Nephron progenitor cell (in vitro differentiated cells): ENCODE results near the gene ELP1.

ENCODE experiments used
- DNase-seq: peaks from one replicate; pipeline ENCODE4 v3.0.0; 2021
- H3K27ac Mint-ChIP-seq: 2 replicates; pipeline ENCODE4 v1.8.0; 2021; ENCODE audit warnings: mild to moderate bottlenecking, moderate library complexity, mixed read lengths
- H3K27me3 Mint-ChIP-seq: 2 replicates; pipeline ENCODE4 v1.8.0; 2021; ENCODE audit warnings: mild to moderate bottlenecking, low read depth, mixed read lengths; ENCODE audit not compliant: poor library complexity
- H3K36me3 Mint-ChIP-seq: 2 replicates; pipeline ENCODE4 v1.8.0; 2021; ENCODE audit warnings: low read depth, mixed read lengths
- H3K4me1 Mint-ChIP-seq: 2 replicates; pipeline ENCODE4 v1.8.0; 2021; ENCODE audit warnings: mixed read lengths
- H3K4me3 Mint-ChIP-seq: 2 replicates; pipeline ENCODE4 v1.8.0; 2021; ENCODE audit warnings: mild to moderate bottlenecking, moderate library complexity, mixed read lengths
- H3K9me3 Mint-ChIP-seq: 2 replicates; pipeline ENCODE4 v1.8.0; 2021; ENCODE audit warnings: mild to moderate bottlenecking, moderate library complexity, mixed read lengths
- TF ChIP-seq, protein P1 (sequence below): fragments of 200-600 bp; sonication (generic); IDR thresholded peaks from 2 replicates; pipeline ENCODE4 v1.5.0; 2021; ENCODE audit warnings: antibody characterized with exemption

ELP1 gene

GRCh38 chr9:108864446-108864845, 69.5 kb downstream of the ELP1 start:
- H3K27me3 Mint-ChIP-seq, result no peaks in the 10 kb centered on the region
- no peak overlapping the region for H3K27ac Mint-ChIP-seq
- peaks cover 23% of the 10 kb centered on the region for H3K4me1 Mint-ChIP-seq
- no peak overlapping the region for H3K4me3 Mint-ChIP-seq
- H3K36me3 Mint-ChIP-seq, result peaks cover 25% of the 10 kb centered on the region
- TF ChIP-seq, protein P1, sequence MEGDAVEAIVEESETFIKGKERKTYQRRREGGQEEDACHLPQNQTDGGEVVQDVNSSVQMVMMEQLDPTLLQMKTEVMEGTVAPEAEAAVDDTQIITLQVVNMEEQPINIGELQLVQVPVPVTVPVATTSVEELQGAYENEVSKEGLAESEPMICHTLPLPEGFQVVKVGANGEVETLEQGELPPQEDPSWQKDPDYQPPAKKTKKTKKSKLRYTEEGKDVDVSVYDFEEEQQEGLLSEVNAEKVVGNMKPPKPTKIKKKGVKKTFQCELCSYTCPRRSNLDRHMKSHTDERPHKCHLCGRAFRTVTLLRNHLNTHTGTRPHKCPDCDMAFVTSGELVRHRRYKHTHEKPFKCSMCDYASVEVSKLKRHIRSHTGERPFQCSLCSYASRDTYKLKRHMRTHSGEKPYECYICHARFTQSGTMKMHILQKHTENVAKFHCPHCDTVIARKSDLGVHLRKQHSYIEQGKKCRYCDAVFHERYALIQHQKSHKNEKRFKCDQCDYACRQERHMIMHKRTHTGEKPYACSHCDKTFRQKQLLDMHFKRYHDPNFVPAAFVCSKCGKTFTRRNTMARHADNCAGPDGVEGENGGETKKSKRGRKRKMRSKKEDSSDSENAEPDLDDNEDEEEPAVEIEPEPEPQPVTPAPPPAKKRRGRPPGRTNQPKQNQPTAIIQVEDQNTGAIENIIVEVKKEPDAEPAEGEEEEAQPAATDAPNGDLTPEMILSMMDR, result peak; percentile 12
- no peak for DNase-seq
- H3K9me3 Mint-ChIP-seq, result no peaks in the 10 kb centered on the region

DNA sequence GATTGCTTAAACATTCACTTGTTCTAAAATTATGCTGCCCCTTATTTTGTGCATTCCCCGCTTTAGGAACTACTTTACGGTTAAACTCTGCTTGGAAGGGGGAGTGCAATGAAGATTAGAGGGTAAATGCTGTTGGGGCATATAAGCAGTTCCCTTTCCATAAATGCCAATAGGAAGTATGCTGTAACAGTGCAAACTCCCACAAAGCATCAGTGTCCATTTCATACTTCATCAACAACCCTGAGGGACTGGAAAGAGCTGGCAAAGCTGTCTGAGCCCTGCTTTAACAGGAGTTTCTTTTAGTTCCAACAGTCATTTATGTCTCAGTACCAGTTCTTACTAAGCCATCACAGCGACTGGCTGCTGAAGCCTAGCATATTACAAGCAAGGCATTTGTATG, 70.0 kb downstream of the ELP1 start:
- no peak overlapping the region for H3K27ac Mint-ChIP-seq
- H3K27me3 Mint-ChIP-seq, result no peaks in the 10 kb centered on the region
- peaks cover 20% of the 10 kb centered on the region for H3K36me3 Mint-ChIP-seq
- no peak for DNase-seq
- peaks cover 18% of the 10 kb centered on the region for H3K4me1 Mint-ChIP-seq
- TF ChIP-seq, protein P1, result no peak
- H3K4me3 Mint-ChIP-seq, result no peak overlapping the region
- no peaks in the 10 kb centered on the region for H3K9me3 Mint-ChIP-seq

GRCh38 chr9:108861997-108862396, 71.9 kb downstream of the ELP1 start, which contains the start of gene ACTL7A:
Gene ACTL7A, plus strand, starts transcription at chr9:108862266. Its CDS starts 57 bp downstream, at chr9:108862323.
- peaks cover 3% of the 10 kb centered on the region for H3K27me3 Mint-ChIP-seq
- H3K27ac Mint-ChIP-seq, result no peak within 1 kb of the TSS
- no peak within 1 kb of the TSS for H3K4me3 Mint-ChIP-seq
- no peaks in the 10 kb centered on the region for H3K4me1 Mint-ChIP-seq
- H3K36me3 Mint-ChIP-seq, result peaks cover under 1% of the 10 kb centered on the region
- no peaks in the 10 kb centered on the region for H3K9me3 Mint-ChIP-seq
- TF ChIP-seq, protein P1, result no peak
- no peak for DNase-seq

- H3K4me3 Mint-ChIP-seq, result no peak overlapping the region
- H3K9me3 Mint-ChIP-seq, result no peaks in the 10 kb centered on the region
- no peaks in the 10 kb centered on the region for H3K4me1 Mint-ChIP-seq
- H3K36me3 Mint-ChIP-seq, result no peaks in the 10 kb centered on the region
- H3K27ac Mint-ChIP-seq, result no peak overlapping the region
- TF ChIP-seq, protein P1, result no peak
- peaks cover 3% of the 10 kb centered on the region for H3K27me3 Mint-ChIP-seq
- no peak for DNase-seq
Measured at GRCh38 chr9:108861464-108861863, 72.5 kb downstream of the ELP1 start.

- Mint-ChIP-seq H3K36me3 (no peaks in the 10 kb centered on the region), H3K4me3 (no peak overlapping the region), H3K9me3 (no peaks in the 10 kb centered on the region), H3K27me3 (peaks cover 3% of the 10 kb centered on the region), H3K27ac (no peak overlapping the region), H3K4me1 (no peaks in the 10 kb centered on the region)
- no peak for DNase-seq
- TF ChIP-seq, protein P1, result no peak
Measured at GRCh38 chr9:108860764-108861163, 73.2 kb downstream of the ELP1 start.

DNA sequence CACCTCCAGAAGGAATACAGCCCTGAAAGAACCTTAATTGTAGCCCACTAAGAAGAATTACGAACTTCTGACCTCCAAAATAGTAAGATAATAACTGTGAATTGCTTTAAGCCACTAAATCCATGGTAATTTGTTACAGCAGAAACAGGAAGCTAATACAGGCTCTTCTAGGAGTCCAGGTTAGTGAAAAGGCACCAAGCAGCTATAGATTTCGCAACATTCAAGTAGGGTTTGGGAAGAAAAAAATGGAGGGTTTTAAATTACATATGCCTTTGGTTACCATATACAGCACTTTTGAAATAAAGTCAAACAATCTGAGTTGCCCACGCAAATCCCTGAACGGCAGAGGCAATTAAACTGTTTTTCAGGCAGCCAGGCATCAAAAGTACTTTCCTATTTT, 73.6 kb downstream of the ELP1 start:
- TF ChIP-seq, protein P1, result no peak
- Mint-ChIP-seq H3K36me3 (no peaks in the 10 kb centered on the region), H3K4me1 (no peaks in the 10 kb centered on the region), H3K4me3 (no peak overlapping the region), H3K27me3 (peaks cover 3% of the 10 kb centered on the region), H3K9me3 (no peaks in the 10 kb centered on the region), H3K27ac (no peak overlapping the region)
- DNase-seq, result no peak
